K562 (cell line): Measurements from ENCODE around the gene PTPRR. TPM values are rescaled to one million over a fixed set of nuclear protein-coding genes. Genes with fewer than 3 reads are reported as not detected.

Source experiments
- ASH1L ChIP-seq: fragments of 450-650 bp; IDR thresholded peaks from 2 replicates; pipeline ENCODE4 v1.6.1; 2018; ENCODE audit warnings: borderline replicate concordance, mild to moderate bottlenecking, low read depth; ENCODE audit not compliant: partially characterized antibody
- BRD9 ChIP-seq: fragments of 450-650 bp; IDR thresholded peaks from 2 replicates; pipeline ENCODE4 v1.6.1; 2018; ENCODE audit warnings: low read depth; ENCODE audit not compliant: partially characterized antibody
- CREM ChIP-seq: IDR thresholded peaks from 2 replicates; pipeline ENCODE4 v1.6.1; 2014; ENCODE audit warnings: antibody characterized with exemption, low read depth
- CTCFL ChIP-seq: IDR thresholded peaks from 2 replicates; pipeline ENCODE4 v1.6.1; 2011; ENCODE audit warnings: borderline replicate concordance, low read depth, mild to moderate bottlenecking, moderate library complexity, low read length; ENCODE audit not compliant: insufficient read depth, poor library complexity, severe bottlenecking
- JUN ChIP-seq, 2 experiments: sonication (generic) in 1 of 2; formaldehyde crosslinking in 1 of 2; IDR thresholded peaks; 2 replicates each; pipeline versions ENCODE4 v1.6.1 to v1.8.0; 2012 to 2022; ENCODE audit warnings: borderline replicate concordance in 2 of 2, mild to moderate bottlenecking in 2 of 2, improper control_type of control experiment in 1 of 2, low read depth in 1 of 2, low read length in 1 of 2, missing genetic modification reagents in 1 of 2
- MAFF ChIP-seq: IDR thresholded peaks from 2 replicates; pipeline ENCODE4 v1.6.1; 2012; ENCODE audit warnings: low read length, improper control_type of control experiment
- MEF2A ChIP-seq: IDR thresholded peaks from 2 replicates; pipeline ENCODE4 v1.6.1; 2011; ENCODE audit warnings: low read depth, mild to moderate bottlenecking, low read length, moderate library complexity; ENCODE audit not compliant: control insufficient read depth
- MYC ChIP-seq, 2 experiments: fragments of 250-450 bp in 1 of 2; sonication (Bioruptor Pico) in 1 of 2; IDR thresholded peaks; 2 replicates each; pipeline versions ENCODE4 v1.5.1 to v1.6.1; 2012 to 2021; ENCODE audit warnings: low read depth in 2 of 2, borderline replicate concordance in 1 of 2, improper control_type of control experiment in 1 of 2, low read length in 1 of 2, mild to moderate bottlenecking in 1 of 2, moderate library complexity in 1 of 2
- NR2C2 ChIP-seq, 2 experiments: fragments of 200-800 bp in 1 of 2; sonication (Bioruptor generic) in 1 of 2; sonication (generic) in 1 of 2; formaldehyde crosslinking in 1 of 2; IDR thresholded peaks; 2 replicates each; pipeline versions ENCODE4 v1.6.1 to v1.8.0; 2016 to 2022; ENCODE audit warnings: mild to moderate bottlenecking in 1 of 2, missing compliant biosample characterization in 1 of 2, missing genetic modification characterization in 1 of 2, missing genetic modification reagents in 1 of 2
- POLR2H ChIP-seq: IDR thresholded peaks from 2 replicates; pipeline ENCODE4 v1.6.1; 2016; ENCODE audit warnings: missing genetic modification characterization, low read depth, mild to moderate bottlenecking, control low read depth, missing compliant biosample characterization, moderate library complexity
- RAD21 ChIP-seq, 2 experiments: fragments of 250-450 bp in 1 of 2; fragments of 450-650 bp in 1 of 2; sonication (Bioruptor Pico) in 1 of 2; formaldehyde crosslinking in 1 of 2; IDR thresholded peaks in 1 of 2; conservative IDR thresholded peaks in 1 of 2; 2 replicates each; pipeline versions ENCODE4 v1.4.0 to v1.8.0; 2020 to 2022; ENCODE audit warnings: mild to moderate bottlenecking in 2 of 2, moderate library complexity in 1 of 2
- ZNF184 ChIP-seq: sonication (generic); formaldehyde crosslinking; IDR thresholded peaks from 2 replicates; pipeline ENCODE4 v1.5.0; 2020; ENCODE audit warnings: missing genetic modification reagents
- ZNF398 ChIP-seq: fragments of 250-450 bp; sonication (Bioruptor Pico); IDR thresholded peaks from 2 replicates; pipeline ENCODE4 v1.8.0; 2021; ENCODE audit warnings: moderate library complexity, mild to moderate bottlenecking, inconsistent platforms
- ZNF764 ChIP-seq: fragments of 250-450 bp; sonication (Bioruptor Pico); IDR thresholded peaks from 2 replicates; pipeline ENCODE4 v1.4.0; 2020; ENCODE audit warnings: low read depth, mild to moderate bottlenecking, moderate library complexity
- polyA plus RNA-seq, 8 experiments: library from polyadenylated mRNA; depleted of rRNA in 4 of 8; stranded (reverse) in 5 of 8; unstranded in 3 of 8; fragments of >200 nt; fragmentation: Nextera tagmentation in 2 of 8; fragmentation: Illumina TruSeq in 1 of 8; extraction: Ambion mirVana in 2 of 8; extraction: Trizol in 1 of 8; gene quantifications; 2 replicates each; pipeline versions ENCODE4 v1.2.1 to v1.2.3, GENCODE V29; 2011 to 2014; ENCODE audit warnings: inconsistent platforms in 1 of 8, missing spikeins in 1 of 8
- total RNA-seq, 7 experiments: library from RNA; depleted of rRNA in 6 of 7; stranded (reverse); fragments of >200 nt in 6 of 7; fragmentation: Illumina TruSeq in 2 of 7; extraction: Trizol in 2 of 7; gene quantifications; 2 replicates each; pipeline versions ENCODE4 v1.2.1 to v1.2.3, GENCODE V29; 2011 to 2021; ENCODE audit warnings: low replicate concordance in 1 of 7
- TF ChIP-seq, protein P1 (sequence below), 2 experiments: fragments of 150-350 bp in 1 of 2; IDR thresholded peaks; 2 replicates each; pipeline ENCODE4 v1.6.1; 2012 to 2016; ENCODE audit warnings: low read depth in 2 of 2, low read length in 2 of 2, mild to moderate bottlenecking in 1 of 2, moderate library complexity in 1 of 2
- TF ChIP-seq, protein P2 (sequence below): sonication (generic); formaldehyde crosslinking; IDR thresholded peaks from 2 replicates; pipeline ENCODE4 v1.8.1; 2023; ENCODE audit warnings: mild to moderate bottlenecking, missing genetic modification reagents

The PTPRR gene
- total and polyA plus RNA-seq, 9 of the 15 experiments (the other 6 are each of a cell fraction or from before 2014, with no cell fraction given) = 6.6 to 41.7 (median 12.3) TPM

- TF ChIP-seq POLR2H = no peak
- 0 out of 2 replicates have a peak, but pooled peaks have one; percentile 22 for TF ChIP-seq CREM
- TF ChIP-seq JUN (IDR thresholded peaks at IDR 0.05; ENCODE audit: borderline replicate concordance, low read depth, low read length) = peak; percentile 86
- TF ChIP-seq JUN (CRISPR knock-in tag; IDR thresholded peaks at IDR 0.05; ENCODE audit: borderline replicate concordance) = no peak
- no peak for TF ChIP-seq ZNF398 (CRISPR knock-in tag)
- TF ChIP-seq NR2C2 (CRISPR knock-in tag; IDR thresholded peaks at IDR 0.05) = no peak
- peak; percentile 23; the same call in 1 of the 2 replicates for TF ChIP-seq NR2C2 (tag; IDR thresholded peaks at IDR 0.05)
- peak; percentile 38; the same call in 1 of the 2 replicates for TF ChIP-seq MAFF
- no peak for TF ChIP-seq RAD21 (CRISPR knock-in tag; conservative IDR thresholded peaks at IDR 0.05 in 1 of 2, IDR thresholded peaks at IDR 0.05 in 1 of 2)
- peak; percentile 68 for TF ChIP-seq MYC (IDR thresholded peaks at IDR 0.05; ENCODE audit: low read depth, low read length)
- TF ChIP-seq MYC (CRISPR knock-in tag; IDR thresholded peaks at IDR 0.05; ENCODE audit: borderline replicate concordance, low read depth) = no peak
- no peak for TF ChIP-seq ZNF184 (CRISPR knock-in tag)
- no peak for TF ChIP-seq ZNF764 (CRISPR knock-in tag)
- peak; percentile 43; the same call in 1 of the 2 replicates for TF ChIP-seq MEF2A
- TF ChIP-seq, protein P1, sequence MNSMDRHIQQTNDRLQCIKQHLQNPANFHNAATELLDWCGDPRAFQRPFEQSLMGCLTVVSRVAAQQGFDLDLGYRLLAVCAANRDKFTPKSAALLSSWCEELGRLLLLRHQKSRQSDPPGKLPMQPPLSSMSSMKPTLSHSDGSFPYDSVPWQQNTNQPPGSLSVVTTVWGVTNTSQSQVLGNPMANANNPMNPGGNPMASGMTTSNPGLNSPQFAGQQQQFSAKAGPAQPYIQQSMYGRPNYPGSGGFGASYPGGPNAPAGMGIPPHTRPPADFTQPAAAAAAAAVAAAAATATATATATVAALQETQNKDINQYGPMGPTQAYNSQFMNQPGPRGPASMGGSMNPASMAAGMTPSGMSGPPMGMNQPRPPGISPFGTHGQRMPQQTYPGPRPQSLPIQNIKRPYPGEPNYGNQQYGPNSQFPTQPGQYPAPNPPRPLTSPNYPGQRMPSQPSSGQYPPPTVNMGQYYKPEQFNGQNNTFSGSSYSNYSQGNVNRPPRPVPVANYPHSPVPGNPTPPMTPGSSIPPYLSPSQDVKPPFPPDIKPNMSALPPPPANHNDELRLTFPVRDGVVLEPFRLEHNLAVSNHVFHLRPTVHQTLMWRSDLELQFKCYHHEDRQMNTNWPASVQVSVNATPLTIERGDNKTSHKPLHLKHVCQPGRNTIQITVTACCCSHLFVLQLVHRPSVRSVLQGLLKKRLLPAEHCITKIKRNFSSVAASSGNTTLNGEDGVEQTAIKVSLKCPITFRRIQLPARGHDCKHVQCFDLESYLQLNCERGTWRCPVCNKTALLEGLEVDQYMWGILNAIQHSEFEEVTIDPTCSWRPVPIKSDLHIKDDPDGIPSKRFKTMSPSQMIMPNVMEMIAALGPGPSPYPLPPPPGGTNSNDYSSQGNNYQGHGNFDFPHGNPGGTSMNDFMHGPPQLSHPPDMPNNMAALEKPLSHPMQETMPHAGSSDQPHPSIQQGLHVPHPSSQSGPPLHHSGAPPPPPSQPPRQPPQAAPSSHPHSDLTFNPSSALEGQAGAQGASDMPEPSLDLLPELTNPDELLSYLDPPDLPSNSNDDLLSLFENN (IDR thresholded peaks at IDR 0.05; ENCODE audit: low read depth in 2 of 2, low read length in 2 of 2) = no peak
- no peak for TF ChIP-seq ASH1L
- no peak for TF ChIP-seq CTCFL
- TF ChIP-seq, protein P2, sequence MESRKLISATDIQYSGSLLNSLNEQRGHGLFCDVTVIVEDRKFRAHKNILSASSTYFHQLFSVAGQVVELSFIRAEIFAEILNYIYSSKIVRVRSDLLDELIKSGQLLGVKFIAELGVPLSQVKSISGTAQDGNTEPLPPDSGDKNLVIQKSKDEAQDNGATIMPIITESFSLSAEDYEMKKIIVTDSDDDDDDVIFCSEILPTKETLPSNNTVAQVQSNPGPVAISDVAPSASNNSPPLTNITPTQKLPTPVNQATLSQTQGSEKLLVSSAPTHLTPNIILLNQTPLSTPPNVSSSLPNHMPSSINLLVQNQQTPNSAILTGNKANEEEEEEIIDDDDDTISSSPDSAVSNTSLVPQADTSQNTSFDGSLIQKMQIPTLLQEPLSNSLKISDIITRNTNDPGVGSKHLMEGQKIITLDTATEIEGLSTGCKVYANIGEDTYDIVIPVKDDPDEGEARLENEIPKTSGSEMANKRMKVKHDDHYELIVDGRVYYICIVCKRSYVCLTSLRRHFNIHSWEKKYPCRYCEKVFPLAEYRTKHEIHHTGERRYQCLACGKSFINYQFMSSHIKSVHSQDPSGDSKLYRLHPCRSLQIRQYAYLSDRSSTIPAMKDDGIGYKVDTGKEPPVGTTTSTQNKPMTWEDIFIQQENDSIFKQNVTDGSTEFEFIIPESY (CRISPR knock-in tag) = no peak
- TF ChIP-seq BRD9 = no peak
These were observed 164.4 kb downstream of the PTPRR start (continued) for GRCh38 chr12:70756118-70756517.
